ENCODE data around the gene SRPK2.
A peak's percentile ranks its signal among the peaks of the same experiment; 100 is the strongest.

The SRPK2 gene

GRCh38 chr7:105268511-105269392 is 120.0 kb downstream of the SRPK2 start:
- H3K27me3 ChIP-seq (ENCODE audit: insufficient read depth, low read length), result no peaks in the 10 kb centered on the region
- TF ChIP-seq, protein P1, sequence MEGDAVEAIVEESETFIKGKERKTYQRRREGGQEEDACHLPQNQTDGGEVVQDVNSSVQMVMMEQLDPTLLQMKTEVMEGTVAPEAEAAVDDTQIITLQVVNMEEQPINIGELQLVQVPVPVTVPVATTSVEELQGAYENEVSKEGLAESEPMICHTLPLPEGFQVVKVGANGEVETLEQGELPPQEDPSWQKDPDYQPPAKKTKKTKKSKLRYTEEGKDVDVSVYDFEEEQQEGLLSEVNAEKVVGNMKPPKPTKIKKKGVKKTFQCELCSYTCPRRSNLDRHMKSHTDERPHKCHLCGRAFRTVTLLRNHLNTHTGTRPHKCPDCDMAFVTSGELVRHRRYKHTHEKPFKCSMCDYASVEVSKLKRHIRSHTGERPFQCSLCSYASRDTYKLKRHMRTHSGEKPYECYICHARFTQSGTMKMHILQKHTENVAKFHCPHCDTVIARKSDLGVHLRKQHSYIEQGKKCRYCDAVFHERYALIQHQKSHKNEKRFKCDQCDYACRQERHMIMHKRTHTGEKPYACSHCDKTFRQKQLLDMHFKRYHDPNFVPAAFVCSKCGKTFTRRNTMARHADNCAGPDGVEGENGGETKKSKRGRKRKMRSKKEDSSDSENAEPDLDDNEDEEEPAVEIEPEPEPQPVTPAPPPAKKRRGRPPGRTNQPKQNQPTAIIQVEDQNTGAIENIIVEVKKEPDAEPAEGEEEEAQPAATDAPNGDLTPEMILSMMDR (IDR thresholded peaks at IDR 0.05; ENCODE audit: low read length), result no peak
- no peak for TF ChIP-seq EZH2 (IDR thresholded peaks at IDR 0.05; ENCODE audit: borderline replicate concordance, low read length)
- H3K9me3 ChIP-seq (ENCODE audit: low read length), result no peaks in the 10 kb centered on the region
- no peaks in the 10 kb centered on the region for H3K9me2 ChIP-seq (ENCODE audit: low read depth, low read length)
- peak overlapping the region; percentile 68 for H3K9ac ChIP-seq (ENCODE audit: low read length)
- peaks cover 9% of the 10 kb centered on the region for H3K79me2 ChIP-seq (ENCODE audit: insufficient read depth, low read length)
- peak overlapping the region; percentile 70 for H3K27ac ChIP-seq (ENCODE audit: low read depth, low read length, poor library complexity, severe bottlenecking)
- H3F3A ChIP-seq (ENCODE audit: insufficient read depth, low read length), result no peaks in the 10 kb centered on the region
- peak overlapping the region; percentile 64 for H3K4me3 ChIP-seq (ENCODE audit: low read depth, low read length, poor library complexity, severe bottlenecking)
- H4K20me1 ChIP-seq (ENCODE audit: insufficient read depth, low read length), result no peaks in the 10 kb centered on the region
- H3K4me1 ChIP-seq (ENCODE audit: insufficient read depth, low read length, severe bottlenecking), result peaks cover 47% of the 10 kb centered on the region
- H3K4me2 ChIP-seq (ENCODE audit: low read length), result peak overlapping the region; percentile 84
- peak overlapping the region; percentile 15 for H2AFZ ChIP-seq (ENCODE audit: low read length)
- no peaks in the 10 kb centered on the region for H3K36me3 ChIP-seq (ENCODE audit: insufficient read depth, low read length)

DNA sequence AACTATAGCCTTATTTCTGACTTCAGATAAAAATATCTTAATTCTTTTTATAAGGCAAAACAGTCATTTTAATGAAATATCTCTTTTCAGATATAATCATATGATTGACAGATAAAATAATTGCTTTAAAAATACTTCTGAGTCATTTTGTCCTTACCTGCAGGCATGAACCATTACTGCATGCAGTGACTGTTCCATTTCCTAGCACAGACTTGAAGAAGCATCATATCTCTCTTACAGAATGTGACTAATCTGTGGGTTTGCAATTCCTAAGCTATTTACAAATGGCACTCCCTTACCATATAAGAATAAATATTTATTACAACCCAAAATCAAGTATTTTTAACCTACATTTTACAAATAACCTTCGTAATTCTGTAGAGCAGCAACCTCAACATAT is 120.7 kb downstream of the SRPK2 start:
- Histone ChIP-seq H3K36me3 (ENCODE audit: insufficient read depth, low read length) (no peaks in the 10 kb centered on the region), H3K4me1 (ENCODE audit: insufficient read depth, low read length, severe bottlenecking) (peaks cover 47% of the 10 kb centered on the region), H3K9me2 (ENCODE audit: low read depth, low read length) (no peaks in the 10 kb centered on the region), H3K79me2 (ENCODE audit: insufficient read depth, low read length) (peaks cover 9% of the 10 kb centered on the region), H3K4me2 (ENCODE audit: low read length) (peak overlapping the region; percentile 84), H4K20me1 (ENCODE audit: insufficient read depth, low read length) (no peaks in the 10 kb centered on the region), H3K9me3 (ENCODE audit: low read length) (no peaks in the 10 kb centered on the region), H3K27me3 (ENCODE audit: insufficient read depth, low read length) (no peaks in the 10 kb centered on the region), H2AFZ (ENCODE audit: low read length) (no peak overlapping the region), H3K9ac (ENCODE audit: low read length) (peak overlapping the region; percentile 68), H3K4me3 (ENCODE audit: low read depth, low read length, poor library complexity, severe bottlenecking) (peak overlapping the region; percentile 64), H3F3A (ENCODE audit: insufficient read depth, low read length) (no peaks in the 10 kb centered on the region), H3K27ac (ENCODE audit: low read depth, low read length, poor library complexity, severe bottlenecking) (peak overlapping the region; percentile 70)
- TF ChIP-seq EZH2 (IDR thresholded peaks at IDR 0.05; ENCODE audit: borderline replicate concordance, low read length), result no peak
- TF ChIP-seq, protein P1 (IDR thresholded peaks at IDR 0.05; ENCODE audit: low read length), result no peak

DNA sequence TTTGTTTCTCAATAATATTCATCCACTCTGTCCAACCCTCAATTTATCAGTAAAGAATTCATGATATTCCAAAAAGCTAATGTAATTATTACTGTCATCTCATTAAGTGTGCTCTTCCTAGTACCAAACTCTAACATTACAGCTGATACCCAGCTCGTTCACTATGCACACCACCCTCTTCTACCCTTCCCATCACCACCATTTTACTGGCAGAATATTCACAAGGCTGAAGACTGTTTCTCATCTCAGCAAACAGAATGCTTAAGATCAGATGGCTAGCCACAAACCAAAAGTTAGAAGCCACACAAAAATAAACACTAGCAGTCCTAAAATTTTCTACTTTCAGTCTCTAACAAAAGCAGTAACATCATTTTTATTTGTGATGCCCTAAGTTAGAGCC is 121.5 kb downstream of the SRPK2 start:
- Histone ChIP-seq H3K4me3 (ENCODE audit: low read depth, low read length, poor library complexity, severe bottlenecking) (peak overlapping the region; percentile 64), H2AFZ (ENCODE audit: low read length) (no peak overlapping the region), H3K9me2 (ENCODE audit: low read depth, low read length) (no peaks in the 10 kb centered on the region), H3K27ac (ENCODE audit: low read depth, low read length, poor library complexity, severe bottlenecking) (no peak overlapping the region), H3K9ac (ENCODE audit: low read length) (no peak overlapping the region), H3K4me2 (ENCODE audit: low read length) (peak overlapping the region; percentile 84), H3K4me1 (ENCODE audit: insufficient read depth, low read length, severe bottlenecking) (peaks cover 47% of the 10 kb centered on the region), H4K20me1 (ENCODE audit: insufficient read depth, low read length) (no peaks in the 10 kb centered on the region), H3K36me3 (ENCODE audit: insufficient read depth, low read length) (no peaks in the 10 kb centered on the region), H3F3A (ENCODE audit: insufficient read depth, low read length) (no peaks in the 10 kb centered on the region), H3K79me2 (ENCODE audit: insufficient read depth, low read length) (peaks cover 9% of the 10 kb centered on the region), H3K9me3 (ENCODE audit: low read length) (no peaks in the 10 kb centered on the region), H3K27me3 (ENCODE audit: insufficient read depth, low read length) (no peaks in the 10 kb centered on the region)
- TF ChIP-seq, protein P1 (IDR thresholded peaks at IDR 0.05; ENCODE audit: low read length), result no peak
- no peak for TF ChIP-seq EZH2 (IDR thresholded peaks at IDR 0.05; ENCODE audit: borderline replicate concordance, low read length)

All from OCI-LY1 (cell line).